Dermis microvascular lymphatic vessel endothelial cell (primary cell): Measurements from ENCODE around the gene SRRM2. TPM values are rescaled to one million over a fixed set of nuclear protein-coding genes. Genes with fewer than 3 reads are reported as not detected.

Source experiments
- DNase-seq, 2 donors: peaks; one replicate each; pipeline versions ENCODE4 v3.0.0 to v3.0.0-alpha.2; 2010; ENCODE audit warnings: low read depth in 2 of 2
- total RNA-seq: library from RNA; depleted of rRNA; stranded (reverse); fragments of >200 nt; gene quantifications from 2 replicates; pipeline ENCODE4 v1.2.1, GENCODE V29; 2014

Gene SRRM2
- total RNA-seq, 1 donor from 2014 or later, result 23.0 TPM

- DNase-seq, result no peak
Observed at GRCh38 chr16:2739625-2740430, 12.6 kb upstream of the SRRM2 start.

DNA sequence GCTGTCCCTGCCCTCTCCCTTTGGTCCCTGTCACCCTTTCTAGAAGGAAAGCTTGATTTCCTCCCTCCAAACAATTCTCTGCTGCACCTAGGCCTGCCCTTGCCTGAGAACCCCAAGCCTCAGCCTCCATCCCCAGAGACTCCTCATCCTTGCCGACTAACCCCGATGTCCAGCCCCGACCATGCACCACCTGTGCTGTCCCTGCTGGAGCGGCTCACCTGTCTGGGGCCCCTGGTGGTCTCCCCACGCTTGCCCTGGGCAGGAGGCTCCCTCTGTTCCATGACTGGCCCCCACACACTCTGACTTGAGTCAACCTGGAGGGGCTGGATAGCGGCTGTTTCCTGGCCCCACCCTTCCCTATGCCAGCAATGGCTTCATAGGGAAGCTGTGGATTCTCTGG lies 12.0 kb upstream of the SRRM2 start:
- DNase-seq, result no peak

- DNase-seq, result no peak
Observed at GRCh38 chr16:2741168-2741567, 11.3 kb upstream of the SRRM2 start.

DNA sequence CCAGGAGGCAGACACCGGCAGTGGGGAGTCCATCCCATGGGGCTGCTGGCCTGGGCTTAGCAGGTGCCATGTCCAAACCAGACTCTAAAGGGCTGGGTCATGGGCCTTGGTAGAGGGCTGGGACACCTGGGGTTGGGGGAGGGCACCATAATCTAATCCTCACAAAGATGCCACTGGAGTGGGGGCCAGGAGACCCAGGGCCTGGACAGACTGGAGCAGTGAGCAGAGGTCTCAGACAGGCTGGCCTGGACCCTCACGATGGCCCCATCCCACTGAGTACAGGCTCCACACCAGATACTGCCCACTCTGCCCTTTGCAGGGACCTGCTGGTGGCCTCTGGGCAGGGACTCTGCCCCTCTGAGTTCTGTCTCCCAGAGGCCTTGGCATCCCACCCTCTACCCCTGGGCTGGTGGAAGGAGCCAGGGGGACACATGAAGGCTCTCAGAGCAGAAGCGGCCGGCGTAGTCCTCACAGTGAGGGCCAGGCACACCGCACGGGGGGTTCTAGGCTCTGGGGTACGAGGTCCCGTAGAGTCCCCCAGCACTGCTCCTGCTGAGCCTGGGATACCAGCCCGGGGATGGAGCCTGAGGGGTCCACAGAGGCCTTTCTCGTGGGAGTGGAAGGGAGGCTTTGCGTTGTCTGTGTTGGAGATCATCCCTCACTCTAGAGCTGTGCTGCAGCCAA lies 10.0 kb upstream of the SRRM2 start:
- no peak for DNase-seq

DNA sequence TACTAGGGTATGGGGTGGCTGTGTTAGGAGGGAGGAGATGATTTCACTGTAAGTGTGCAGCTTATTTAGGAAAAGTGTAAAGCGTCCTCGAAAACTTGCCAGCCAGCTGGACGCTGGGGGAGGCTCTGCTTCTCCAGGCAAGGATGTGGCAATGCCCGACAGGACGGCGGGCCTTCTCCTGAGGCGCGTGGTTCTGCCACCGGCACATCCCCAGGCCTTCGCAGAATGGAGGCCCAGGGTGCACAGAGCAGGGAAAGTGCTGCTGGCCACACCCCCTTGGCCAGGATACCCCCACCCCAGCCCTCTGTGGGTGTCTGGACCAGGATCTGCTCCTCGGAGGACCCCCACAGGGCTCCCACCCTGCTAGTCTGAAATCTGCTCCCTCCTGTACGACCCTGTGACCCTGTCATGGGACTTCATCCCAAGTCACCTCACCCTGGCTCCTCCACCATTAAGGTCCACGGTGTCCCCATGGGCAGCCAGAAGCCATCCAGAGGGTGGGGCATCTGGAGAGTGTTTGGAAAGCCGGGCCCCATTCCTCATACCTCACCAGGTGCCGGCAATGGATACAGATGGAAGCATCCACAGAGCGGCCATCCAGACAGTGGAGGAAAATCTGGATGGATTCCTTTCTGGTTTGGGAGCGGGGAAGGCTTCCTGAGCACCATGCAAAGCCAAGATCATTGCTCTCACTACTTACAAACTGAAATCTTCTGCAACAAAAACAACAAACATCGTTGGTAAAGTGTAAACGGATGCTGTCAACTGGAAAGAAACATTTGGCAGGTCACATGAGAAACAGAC lies 9.2 kb upstream of the SRRM2 start:
- no peak for DNase-seq

DNA sequence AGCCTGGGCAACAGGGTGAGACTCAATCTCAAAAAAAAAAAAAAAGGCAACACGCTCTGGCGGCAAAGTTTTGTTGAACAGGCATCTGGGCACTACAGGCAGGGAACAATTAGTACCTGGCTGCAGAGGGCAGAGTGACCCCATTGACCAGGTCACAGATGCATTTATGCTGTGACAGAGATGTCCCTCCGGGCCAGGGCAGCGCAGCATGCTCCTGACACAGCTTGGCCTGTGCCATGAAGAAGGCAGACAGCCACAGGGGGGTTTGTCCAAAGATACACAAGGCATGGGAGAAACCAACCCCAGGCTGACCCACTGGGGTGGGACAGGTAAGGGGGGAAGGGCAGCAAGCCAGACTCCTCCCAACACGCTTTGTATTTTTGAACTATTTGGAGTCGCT lies 7.7 kb upstream of the SRRM2 start:
- no peak for DNase-seq

- no peak for DNase-seq
Observed at GRCh38 chr16:2745116-2745890, 7.1 kb upstream of the SRRM2 start.

- DNase-seq, result no peak
Observed at GRCh38 chr16:2745961-2746360, 6.5 kb upstream of the SRRM2 start.

GRCh38 chr16:2748757-2749455 lies 3.5 kb upstream of the SRRM2 start:
- no peak for DNase-seq

DNA sequence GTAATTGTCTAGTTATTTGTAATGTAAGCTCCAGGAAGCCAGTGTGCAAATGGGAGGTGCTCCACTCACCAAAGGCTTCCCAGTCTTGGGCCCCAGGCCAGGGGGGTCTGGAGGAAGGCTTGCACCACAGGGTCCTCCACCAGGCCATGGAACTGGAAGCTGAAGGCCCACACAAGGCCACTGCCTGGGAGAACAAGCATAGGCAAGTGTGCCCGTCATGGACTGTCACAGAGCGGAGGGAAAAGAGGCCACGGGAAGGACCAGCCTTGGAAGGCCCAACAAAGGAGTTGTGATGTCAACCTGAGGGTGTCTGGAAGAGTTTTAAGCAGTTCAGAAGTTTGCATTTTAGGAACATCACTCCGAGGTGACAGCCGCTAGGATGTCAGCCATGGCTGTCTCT lies 3.0 kb upstream of the SRRM2 start:
- DNase-seq, result no peak

GRCh38 chr16:2749936-2750335 lies 2.5 kb upstream of the SRRM2 start:
- no peak for DNase-seq

GRCh38 chr16:2751577-2752034 lies 832 bp upstream of the SRRM2 start:
- no peak for DNase-seq

GRCh38 chr16:2752850-2753732 lies 653 bp downstream of the SRRM2 start:
- DNase-seq, result peak; percentile 58 to 80

GRCh38 chr16:2753733-2754020 lies 1.2 kb downstream of the SRRM2 start:
- peak in 1 of 2 donors; percentile 21 for DNase-seq

DNA sequence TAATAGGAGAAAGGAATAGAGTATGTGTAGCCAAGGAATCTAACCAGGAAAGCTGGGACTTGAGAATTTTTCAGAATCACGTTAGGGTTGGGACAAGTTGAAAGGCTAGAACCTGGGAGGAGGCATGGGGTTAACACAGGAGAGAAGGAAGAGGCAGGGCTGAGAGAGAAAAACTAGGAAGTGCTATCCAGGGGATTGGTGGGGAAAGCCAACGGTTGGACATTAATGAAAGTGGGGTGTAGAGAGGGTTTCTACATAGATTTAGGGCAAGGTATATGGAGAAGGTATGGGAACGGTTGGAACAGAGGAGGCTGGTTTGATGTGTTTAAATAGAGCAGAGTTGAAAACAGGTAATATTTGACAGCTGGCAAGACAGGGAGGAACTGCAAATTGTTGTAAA lies 2.7 kb downstream of the SRRM2 start:
- DNase-seq, result no peak

DNA sequence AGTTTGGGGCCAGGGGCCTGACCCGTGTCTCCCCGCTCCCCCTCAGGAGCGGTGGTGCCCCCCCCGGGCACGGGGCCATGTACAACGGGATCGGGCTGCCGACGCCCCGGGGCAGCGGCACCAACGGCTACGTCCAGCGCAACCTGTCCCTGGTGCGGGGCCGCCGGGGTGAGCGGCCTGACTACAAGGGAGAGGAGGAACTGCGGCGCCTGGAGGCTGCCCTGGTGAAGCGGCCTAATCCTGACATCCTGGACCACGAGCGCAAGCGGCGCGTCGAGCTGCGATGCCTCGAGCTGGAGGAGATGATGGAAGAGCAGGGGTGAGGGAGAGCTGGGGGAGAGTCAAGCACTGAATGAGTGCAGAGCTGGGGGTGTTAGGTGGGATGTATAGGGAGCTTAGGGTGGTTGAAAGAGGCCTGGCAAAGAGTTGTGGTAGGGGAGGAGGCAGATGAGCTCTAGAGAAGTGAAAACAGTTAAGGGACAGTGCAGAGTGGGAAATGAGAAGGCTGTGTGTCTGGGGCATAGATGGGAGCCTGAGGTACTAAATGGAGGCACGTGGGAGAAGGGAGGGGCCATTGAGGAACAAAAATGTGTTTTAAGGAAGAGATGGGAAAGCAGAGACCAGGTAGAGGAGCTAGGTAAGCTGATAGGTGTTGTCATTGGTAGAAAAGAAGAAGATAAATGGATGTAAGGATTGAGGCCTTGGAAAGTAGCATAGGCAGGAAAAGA lies 4.0 kb downstream of the SRRM2 start:
- DNase-seq, result no peak

GRCh38 chr16:2757344-2757743 lies 4.9 kb downstream of the SRRM2 start:
- no peak for DNase-seq

DNA sequence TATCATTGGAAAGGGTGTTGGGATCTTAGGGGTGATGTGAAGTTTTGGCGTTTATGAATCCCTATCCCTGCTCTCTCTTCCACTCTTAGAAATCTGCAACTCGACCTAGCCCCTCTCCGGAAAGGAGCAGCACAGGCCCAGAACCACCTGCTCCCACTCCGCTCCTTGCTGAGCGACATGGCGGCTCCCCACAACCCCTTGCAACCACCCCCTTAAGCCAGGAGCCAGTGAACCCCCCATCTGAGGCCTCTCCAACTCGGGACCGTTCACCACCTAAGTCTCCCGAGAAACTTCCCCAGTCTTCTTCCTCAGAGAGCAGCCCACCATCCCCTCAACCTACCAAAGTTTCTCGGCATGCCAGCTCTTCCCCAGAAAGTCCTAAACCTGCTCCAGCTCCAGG lies 9.0 kb downstream of the SRRM2 start:
- DNase-seq, result no peak

DNA sequence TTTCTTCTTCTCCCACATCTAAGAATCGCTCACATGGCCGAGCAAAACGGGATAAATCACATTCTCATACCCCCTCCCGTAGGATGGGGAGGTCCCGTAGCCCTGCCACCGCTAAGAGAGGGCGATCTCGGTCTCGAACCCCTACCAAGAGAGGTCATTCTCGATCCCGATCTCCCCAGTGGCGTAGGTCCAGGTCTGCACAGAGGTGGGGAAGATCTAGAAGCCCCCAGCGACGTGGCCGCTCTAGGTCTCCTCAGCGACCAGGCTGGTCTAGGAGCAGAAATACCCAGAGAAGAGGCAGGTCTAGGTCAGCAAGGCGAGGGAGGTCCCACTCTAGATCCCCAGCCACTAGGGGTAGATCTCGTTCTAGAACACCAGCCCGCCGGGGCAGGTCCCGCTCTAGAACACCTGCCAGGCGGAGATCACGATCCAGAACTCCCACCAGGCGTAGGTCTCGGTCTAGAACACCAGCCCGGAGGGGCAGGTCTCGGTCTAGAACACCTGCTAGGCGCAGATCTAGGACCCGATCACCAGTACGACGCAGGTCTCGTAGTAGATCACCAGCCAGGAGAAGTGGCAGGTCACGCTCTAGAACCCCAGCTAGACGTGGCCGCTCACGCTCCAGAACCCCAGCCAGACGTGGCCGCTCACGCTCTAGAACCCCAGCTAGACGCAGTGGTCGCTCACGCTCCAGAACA lies 9.6 kb downstream of the SRRM2 start:
- DNase-seq, result no peak
